ENCODE results near the gene TANGO2.

- TF ChIP-seq, protein P1, sequence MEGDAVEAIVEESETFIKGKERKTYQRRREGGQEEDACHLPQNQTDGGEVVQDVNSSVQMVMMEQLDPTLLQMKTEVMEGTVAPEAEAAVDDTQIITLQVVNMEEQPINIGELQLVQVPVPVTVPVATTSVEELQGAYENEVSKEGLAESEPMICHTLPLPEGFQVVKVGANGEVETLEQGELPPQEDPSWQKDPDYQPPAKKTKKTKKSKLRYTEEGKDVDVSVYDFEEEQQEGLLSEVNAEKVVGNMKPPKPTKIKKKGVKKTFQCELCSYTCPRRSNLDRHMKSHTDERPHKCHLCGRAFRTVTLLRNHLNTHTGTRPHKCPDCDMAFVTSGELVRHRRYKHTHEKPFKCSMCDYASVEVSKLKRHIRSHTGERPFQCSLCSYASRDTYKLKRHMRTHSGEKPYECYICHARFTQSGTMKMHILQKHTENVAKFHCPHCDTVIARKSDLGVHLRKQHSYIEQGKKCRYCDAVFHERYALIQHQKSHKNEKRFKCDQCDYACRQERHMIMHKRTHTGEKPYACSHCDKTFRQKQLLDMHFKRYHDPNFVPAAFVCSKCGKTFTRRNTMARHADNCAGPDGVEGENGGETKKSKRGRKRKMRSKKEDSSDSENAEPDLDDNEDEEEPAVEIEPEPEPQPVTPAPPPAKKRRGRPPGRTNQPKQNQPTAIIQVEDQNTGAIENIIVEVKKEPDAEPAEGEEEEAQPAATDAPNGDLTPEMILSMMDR (IDR thresholded peaks at IDR 0.05 in 2 of 3, conservative IDR thresholded peaks at IDR 0.05 in 1 of 3; ENCODE audit: borderline replicate concordance in 1 of 3, insufficient read depth in 1 of 3, low read depth in 2 of 3, low read length in 2 of 3): no peak
- no peak for TF ChIP-seq SIN3A (IDR thresholded peaks at IDR 0.05; ENCODE audit: low read depth)
- TF ChIP-seq ZFX (IDR thresholded peaks at IDR 0.05): no peak
These were observed 3.3 kb upstream of the TANGO2 start for GRCh38 chr22:20017622-20017958.

Data from HCT116 (cell line).